ENCODE results near the gene TRAF3IP1.

DNA sequence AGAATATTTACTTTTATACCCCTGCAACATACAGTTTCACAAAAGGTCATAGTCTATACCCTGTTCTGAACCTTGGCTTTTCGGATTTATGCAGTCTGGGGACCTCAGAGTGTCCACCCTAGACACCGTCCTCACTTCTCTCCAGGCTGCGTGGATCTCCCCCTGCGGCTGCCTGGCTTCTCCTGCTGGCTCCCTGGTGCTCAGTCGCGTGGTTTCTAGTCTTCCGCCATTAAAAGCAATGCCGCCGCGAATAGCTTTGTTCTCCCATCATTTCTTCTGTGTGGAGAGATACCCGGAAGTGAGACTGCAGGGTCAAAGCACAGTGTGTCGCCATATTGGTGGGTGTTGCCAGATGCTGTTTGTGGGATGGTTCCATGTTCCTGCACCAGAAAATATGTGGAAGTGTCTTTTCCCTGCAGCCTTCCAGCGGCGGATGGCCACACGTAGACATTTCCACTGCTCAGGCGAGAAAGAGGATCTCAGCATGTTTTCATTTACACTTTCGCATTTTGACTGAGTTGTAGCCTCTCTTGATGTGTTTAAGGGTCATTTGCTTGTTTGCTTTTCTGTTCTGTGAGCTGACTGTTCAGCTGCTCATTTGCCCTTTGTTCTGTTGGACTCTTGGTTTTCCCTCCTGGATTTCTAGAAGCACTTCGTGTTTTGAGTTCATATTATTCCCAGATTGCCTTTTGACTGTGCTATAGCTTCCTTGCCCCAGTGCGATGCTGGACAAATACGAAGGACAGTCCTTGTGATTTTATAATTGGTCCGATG, 83.5 kb downstream of the TRAF3IP1 start:
- no peak for TF ChIP-seq SP1 (IDR thresholded peaks at IDR 0.05)
- TF ChIP-seq, protein P1, sequence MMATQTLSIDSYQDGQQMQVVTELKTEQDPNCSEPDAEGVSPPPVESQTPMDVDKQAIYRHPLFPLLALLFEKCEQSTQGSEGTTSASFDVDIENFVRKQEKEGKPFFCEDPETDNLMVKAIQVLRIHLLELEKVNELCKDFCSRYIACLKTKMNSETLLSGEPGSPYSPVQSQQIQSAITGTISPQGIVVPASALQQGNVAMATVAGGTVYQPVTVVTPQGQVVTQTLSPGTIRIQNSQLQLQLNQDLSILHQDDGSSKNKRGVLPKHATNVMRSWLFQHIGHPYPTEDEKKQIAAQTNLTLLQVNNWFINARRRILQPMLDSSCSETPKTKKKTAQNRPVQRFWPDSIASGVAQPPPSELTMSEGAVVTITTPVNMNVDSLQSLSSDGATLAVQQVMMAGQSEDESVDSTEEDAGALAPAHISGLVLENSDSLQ (IDR thresholded peaks at IDR 0.05), result no peak
- TF ChIP-seq FOXK2 (IDR thresholded peaks at IDR 0.05), result no peak
- TF ChIP-seq CTBP1 (IDR thresholded peaks at IDR 0.05; ENCODE audit: borderline replicate concordance), result no peak
- TF ChIP-seq HDGF (IDR thresholded peaks at IDR 0.05; ENCODE audit: borderline replicate concordance), result no peak
- no peak for TF ChIP-seq ELF4 (IDR thresholded peaks at IDR 0.05)
- no peak for TF ChIP-seq TARDBP (IDR thresholded peaks at IDR 0.05)
